SK-N-SH treated with all-trans-retinoic acid at 6 μM for 48 hours (cell line): ENCODE results near the gene FMNL1.

Experiments used
- ARNTL ChIP-seq: fragments of 450-650 bp; formaldehyde crosslinking; IDR thresholded peaks from 2 replicates; pipeline ENCODE4 v1.5.0; 2020; ENCODE audit warnings: low read depth, mild to moderate bottlenecking, moderate library complexity, borderline replicate concordance
- ZFP30 ChIP-seq: fragments of 450-650 bp; formaldehyde crosslinking; IDR thresholded peaks from 2 replicates; pipeline ENCODE4 v1.5.0; 2022; ENCODE audit warnings: mild to moderate bottlenecking, moderate library complexity
- TF ChIP-seq, protein P1 (sequence below): fragments of 250-450 bp; sonication (Bioruptor Pico); IDR thresholded peaks from 2 replicates; pipeline ENCODE4 v1.8.0; 2020; ENCODE audit warnings: mild to moderate bottlenecking, moderate library complexity, borderline replicate concordance

DNA sequence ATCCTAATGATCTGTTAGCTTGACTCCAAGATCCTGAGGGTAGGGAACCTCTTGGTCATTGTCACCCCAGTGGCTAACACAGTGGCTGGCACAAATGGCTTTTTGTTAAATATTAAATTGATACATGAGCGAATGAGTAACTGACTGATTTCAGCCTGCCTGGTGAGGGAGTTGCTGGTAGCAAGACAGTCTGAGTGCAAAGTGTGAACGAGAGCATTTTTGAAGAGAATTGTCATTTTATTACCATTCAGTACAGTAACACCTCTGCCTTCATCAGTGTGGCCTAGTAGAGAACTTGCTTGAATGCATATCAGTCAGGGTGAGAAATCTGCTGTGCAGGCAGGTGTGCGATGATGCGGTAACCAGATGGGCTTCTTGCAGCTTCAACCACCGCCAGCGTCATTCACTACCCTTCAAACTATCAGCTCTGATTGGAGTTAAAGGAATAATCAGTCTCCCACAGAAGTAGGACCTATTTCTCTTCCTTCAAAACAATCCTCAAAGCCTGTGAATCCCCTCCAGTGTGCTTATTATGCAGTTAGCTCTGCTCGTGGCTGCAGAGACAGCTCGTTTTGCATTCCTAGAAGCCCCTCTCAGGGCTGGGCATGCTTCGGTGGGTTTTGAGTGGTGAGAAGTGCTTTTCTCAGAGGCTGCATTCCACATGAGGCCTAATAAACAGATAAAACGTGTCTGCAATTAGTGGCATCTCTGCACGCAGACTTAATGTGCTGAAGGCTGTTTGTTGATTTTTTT, 31.0 kb upstream of the FMNL1 start:
- TF ChIP-seq, protein P1, sequence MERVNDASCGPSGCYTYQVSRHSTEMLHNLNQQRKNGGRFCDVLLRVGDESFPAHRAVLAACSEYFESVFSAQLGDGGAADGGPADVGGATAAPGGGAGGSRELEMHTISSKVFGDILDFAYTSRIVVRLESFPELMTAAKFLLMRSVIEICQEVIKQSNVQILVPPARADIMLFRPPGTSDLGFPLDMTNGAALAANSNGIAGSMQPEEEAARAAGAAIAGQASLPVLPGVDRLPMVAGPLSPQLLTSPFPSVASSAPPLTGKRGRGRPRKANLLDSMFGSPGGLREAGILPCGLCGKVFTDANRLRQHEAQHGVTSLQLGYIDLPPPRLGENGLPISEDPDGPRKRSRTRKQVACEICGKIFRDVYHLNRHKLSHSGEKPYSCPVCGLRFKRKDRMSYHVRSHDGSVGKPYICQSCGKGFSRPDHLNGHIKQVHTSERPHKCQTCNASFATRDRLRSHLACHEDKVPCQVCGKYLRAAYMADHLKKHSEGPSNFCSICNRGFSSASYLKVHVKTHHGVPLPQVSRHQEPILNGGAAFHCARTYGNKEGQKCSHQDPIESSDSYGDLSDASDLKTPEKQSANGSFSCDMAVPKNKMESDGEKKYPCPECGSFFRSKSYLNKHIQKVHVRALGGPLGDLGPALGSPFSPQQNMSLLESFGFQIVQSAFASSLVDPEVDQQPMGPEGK (CRISPR knock-in tag) = no peak
- TF ChIP-seq ARNTL (no peak), ZFP30 (CRISPR knock-in tag) (no peak)
